Mucosa of descending colon (tissue), 3 donors: ENCODE results near the gene YLPM1. TPM values are rescaled to one million over a fixed set of nuclear protein-coding genes. Genes with fewer than 3 reads are reported as not detected.

Source experiments
- ATAC-seq: fragments of 200-7000 bp; cut with Tn5 transposase; one replicate; pipeline ENCODE4 v1.9.1; 2020; ENCODE audit warnings: mild to moderate bottlenecking, moderate library complexity
- DNase-seq, 3 donors: peaks; one replicate each; pipeline ENCODE4 v3.0.0-alpha.2; 2020
- H3K36me3 ChIP-seq: fragments of 200-600 bp; one replicate; pipeline ENCODE4 v1.8.0; 2021; ENCODE audit warnings: low read depth, mild to moderate bottlenecking
- H3K4me1 ChIP-seq: fragments of 200-600 bp; one replicate; pipeline ENCODE4 v1.8.0; 2021; ENCODE audit warnings: low read depth, mild to moderate bottlenecking
- H3K4me3 ChIP-seq: fragments of 200-600 bp; one replicate; pipeline ENCODE4 v1.8.0; 2021; ENCODE audit warnings: mild to moderate bottlenecking
- H3K9me3 ChIP-seq: fragments of 200-600 bp; one replicate; pipeline ENCODE4 v1.8.0; 2021; ENCODE audit warnings: mild to moderate bottlenecking
- CTCF ChIP-seq: fragments of 200-600 bp; IDR thresholded peaks from one replicate; pipeline ENCODE4 v1.8.0; 2022; ENCODE audit warnings: antibody characterized with exemption, mild to moderate bottlenecking
- intact Hi-C, 2 donors: fragments of 100-400 bp; cut with DNase I in 1 of 2; cut with micrococcal nuclease in 1 of 2; formaldehyde crosslinking; loops; one replicate each; pipeline versions ENCODE4 v1.11.0 to v1.11.1; 2022; cut with DNase I, micrococcal nuclease
- total RNA-seq, 3 donors: library from RNA; stranded (reverse); fragmentation: NEBNext Ultra II Directional in 2 of 3; extraction: Animal tissue kit (Norgen Biotek cat#: 25700) in 2 of 3; gene quantifications; one replicate each; pipeline versions ENCODE4 v1.2.1 to v1.2.4, GENCODE V29; 2021 to 2023
- donor health status: DM: no; HTN: no; CAD: no; lungs with moderate emphysema.
- donor health status: DM: no; HTN: no; CAD: no.
- donor health status: DM: no; HTN: yes; CAD: no.

The YLPM1 gene
- total RNA-seq, 3 donors from 2014 or later: 42.1 to 59.7 (median 48.9) TPM

GRCh38 chr14:74858022-74858421, 94.9 kb downstream of the YLPM1 start:
- no peak for TF ChIP-seq CTCF
- H3K4me3 ChIP-seq: no peak overlapping the region
- intact Hi-C loops: loop anchor here in 1 of 2 donors (5.0 kb wide), 1 partner anchor 44 kb away; no protein-coding TSS in a partner anchor
- no peak for ATAC-seq
- no peaks in the 10 kb centered on the region for H3K36me3 ChIP-seq
- peaks cover 11% of the 10 kb centered on the region for H3K4me1 ChIP-seq
- H3K9me3 ChIP-seq: no peaks in the 10 kb centered on the region
- DNase-seq: no peak

GRCh38 chr14:74859757-74860552, 96.8 kb downstream of the YLPM1 start:
- Histone ChIP-seq H3K36me3 (no peaks in the 10 kb centered on the region), H3K4me3 (no peak overlapping the region), H3K4me1 (peaks cover 4% of the 10 kb centered on the region), H3K9me3 (no peaks in the 10 kb centered on the region)
- DNase-seq (no peak), ATAC-seq (no peak)
- TF ChIP-seq CTCF: no peak
- intact Hi-C loops: loop anchor here (5.0 kb wide), 2 partner anchors 42 to 47 kb away; no protein-coding TSS in a partner anchor

- intact Hi-C loops: loop anchor here in 1 of 2 donors (5.0 kb wide), 1 partner anchor 46 kb away; no protein-coding TSS in a partner anchor
- TF ChIP-seq CTCF: peak; percentile 76
- DNase-seq: peak; percentile 87 to 99 (median 94)
- peak; percentile 95 for ATAC-seq
- no peak overlapping the region for H3K4me3 ChIP-seq
- no peaks in the 10 kb centered on the region for H3K36me3 ChIP-seq
- H3K9me3 ChIP-seq: no peaks in the 10 kb centered on the region
- H3K4me1 ChIP-seq: peaks cover 4% of the 10 kb centered on the region
These were observed 98.0 kb downstream of the YLPM1 start for GRCh38 chr14:74860899-74861733.

- no peaks in the 10 kb centered on the region for H3K9me3 ChIP-seq
- no peak overlapping the region for H3K4me3 ChIP-seq
- TF ChIP-seq CTCF: no peak
- ATAC-seq (no peak), DNase-seq (no peak)
- H3K4me1 ChIP-seq: peaks cover 4% of the 10 kb centered on the region
- H3K36me3 ChIP-seq: no peaks in the 10 kb centered on the region
- intact Hi-C loops: loop anchor here in 1 of 2 donors (5.0 kb wide), 1 partner anchor 46 kb away; no protein-coding TSS in a partner anchor
These were observed 98.6 kb downstream of the YLPM1 start for GRCh38 chr14:74861734-74862090.

- TF ChIP-seq CTCF: no peak
- H3K36me3 ChIP-seq: no peaks in the 10 kb centered on the region
- intact Hi-C loops: loop anchor here in 1 of 2 donors (5.0 kb wide), 1 partner anchor 44 kb away; no protein-coding TSS in a partner anchor
- H3K4me1 ChIP-seq: peaks cover 4% of the 10 kb centered on the region
- H3K4me3 ChIP-seq: no peak overlapping the region
- no peak for DNase-seq
- no peak for ATAC-seq
- no peaks in the 10 kb centered on the region for H3K9me3 ChIP-seq
These were observed 100.2 kb downstream of the YLPM1 start for GRCh38 chr14:74863274-74863673.
